HepG2 (cell line): Measurements from ENCODE around the gene BCAS3. TPM values are rescaled to one million over a fixed set of nuclear protein-coding genes. Genes with fewer than 3 reads are reported as not detected.

ENCODE experiments used
- ARNT2 ChIP-seq: sonication (generic); formaldehyde crosslinking; IDR thresholded peaks from 2 replicates; pipeline ENCODE4 v1.8.0; 2022; ENCODE audit warnings: mild to moderate bottlenecking, low read depth, missing genetic modification reagents, moderate library complexity
- BATF2 ChIP-seq: sonication (generic); formaldehyde crosslinking; IDR thresholded peaks from 2 replicates; pipeline ENCODE4 v1.8.0; 2022; ENCODE audit warnings: mild to moderate bottlenecking, missing genetic modification reagents, moderate library complexity
- GATAD2A ChIP-seq: IDR thresholded peaks from 2 replicates; pipeline ENCODE4 v1.6.1; 2016
- KLF11 ChIP-seq: IDR thresholded peaks from 2 replicates; pipeline ENCODE4 v1.6.1; 2016; ENCODE audit warnings: missing compliant biosample characterization
- NONO ChIP-seq, 2 experiments: fragments of 450-650 bp in 1 of 2; sonication (generic) in 1 of 2; formaldehyde crosslinking in 1 of 2; IDR thresholded peaks in 1 of 2; conservative IDR thresholded peaks in 1 of 2; 2 replicates each; pipeline versions ENCODE4 v1.6.1 to v1.8.0; 2017 to 2022; ENCODE audit warnings: mild to moderate bottlenecking in 1 of 2, missing genetic modification reagents in 1 of 2, moderate library complexity in 1 of 2
- NR2F2 ChIP-seq: IDR thresholded peaks from 2 replicates; pipeline ENCODE4 v1.6.1; 2012; ENCODE audit warnings: low read depth, inconsistent platforms, borderline replicate concordance
- PATZ1 ChIP-seq: sonication (generic); formaldehyde crosslinking; IDR thresholded peaks from 2 replicates; pipeline ENCODE4 v1.4.0; 2020; ENCODE audit warnings: missing genetic modification reagents
- REL ChIP-seq: sonication (generic); formaldehyde crosslinking; conservative IDR thresholded peaks from 2 replicates; pipeline ENCODE4 v1.8.0; 2022; ENCODE audit warnings: mild to moderate bottlenecking, missing genetic modification reagents, moderate library complexity
- RORA ChIP-seq: sonication (generic); formaldehyde crosslinking; IDR thresholded peaks from 2 replicates; pipeline ENCODE4 v1.5.0; 2020; ENCODE audit warnings: mild to moderate bottlenecking, missing genetic modification reagents, moderate library complexity
- SMARCC2 ChIP-seq: fragments of 450-650 bp; IDR thresholded peaks from 2 replicates; pipeline ENCODE4 v1.6.1; 2017; ENCODE audit warnings: antibody characterized with exemption, mild to moderate bottlenecking
- STAT5B ChIP-seq: sonication (generic); formaldehyde crosslinking; IDR thresholded peaks from 2 replicates; pipeline ENCODE4 v1.4.0; 2020; ENCODE audit warnings: missing genetic modification reagents
- UBTF ChIP-seq: sonication (generic); formaldehyde crosslinking; IDR thresholded peaks from 2 replicates; pipeline ENCODE4 v1.4.0; 2020; ENCODE audit warnings: mild to moderate bottlenecking, missing genetic modification reagents
- ZMYM2 ChIP-seq: sonication (generic); formaldehyde crosslinking; IDR thresholded peaks from 2 replicates; pipeline ENCODE4 v1.8.0; 2022; ENCODE audit warnings: mild to moderate bottlenecking, missing genetic modification reagents
- ZNF232 ChIP-seq: sonication (generic); formaldehyde crosslinking; IDR thresholded peaks from 2 replicates; pipeline ENCODE4 v1.4.0; 2020; ENCODE audit warnings: missing genetic modification reagents, borderline replicate concordance
- ZNF329 ChIP-seq: sonication (generic); formaldehyde crosslinking; IDR thresholded peaks from 2 replicates; pipeline ENCODE4 v1.9.0; 2021; ENCODE audit warnings: low read depth, mild to moderate bottlenecking, missing genetic modification reagents
- ZNF343 ChIP-seq: sonication (generic); formaldehyde crosslinking; IDR thresholded peaks from 2 replicates; pipeline ENCODE4 v1.4.0; 2020; ENCODE audit warnings: mild to moderate bottlenecking, missing genetic modification reagents
- ZNF446 ChIP-seq: sonication (generic); formaldehyde crosslinking; IDR thresholded peaks from 2 replicates; pipeline ENCODE4 v1.5.0; 2020; ENCODE audit warnings: mild to moderate bottlenecking, missing genetic modification reagents
- ZNF460 ChIP-seq: sonication (generic); formaldehyde crosslinking; IDR thresholded peaks from 2 replicates; pipeline ENCODE4 v1.5.1; 2020; ENCODE audit warnings: missing genetic modification reagents, mild to moderate bottlenecking, borderline replicate concordance
- ZNF512 ChIP-seq: sonication (generic); formaldehyde crosslinking; IDR thresholded peaks from 2 replicates; pipeline ENCODE4 v1.4.0; 2020; ENCODE audit warnings: mild to moderate bottlenecking, missing genetic modification reagents
- polyA plus RNA-seq, 8 experiments: library from polyadenylated mRNA; depleted of rRNA in 3 of 8; stranded (reverse) in 7 of 8; unstranded in 1 of 8; fragments of >200 nt; fragmentation: Illumina TruSeq in 4 of 8; extraction: Trizol in 4 of 8; gene quantifications; 2 replicates each; pipeline versions ENCODE4 v1.2.1 to v1.2.3, GENCODE V29; 2011 to 2016; ENCODE audit warnings: low read depth in 4 of 8, missing spikeins in 1 of 8, mixed read lengths in 1 of 8; ENCODE audit not compliant: insufficient read depth in 1 of 8
- total RNA-seq, 5 experiments: library from RNA; depleted of rRNA; stranded (reverse); fragments of >200 nt; fragmentation: Illumina TruSeq; extraction: Trizol; gene quantifications; 2 replicates each; pipeline ENCODE4 v1.2.3, GENCODE V29; 2016; ENCODE audit warnings: low read depth in 1 of 5
- TF ChIP-seq, protein P1 (sequence below): sonication (generic); formaldehyde crosslinking; IDR thresholded peaks from 2 replicates; pipeline ENCODE4 v1.4.0; 2020; ENCODE audit warnings: missing genetic modification reagents
- TF ChIP-seq, protein P2 (sequence below): sonication (generic); formaldehyde crosslinking; conservative IDR thresholded peaks from 2 replicates; pipeline ENCODE4 v1.4.0; 2020; ENCODE audit warnings: missing genetic modification reagents

Gene BCAS3
- total and polyA plus RNA-seq, 2 of the 13 experiments (the other 11 are each of a cell fraction or from before 2014, with no cell fraction given): 10.7 to 11.2 TPM

- TF ChIP-seq BATF2 (CRISPR knock-in tag) (no peak), ZNF343 (CRISPR knock-in tag) (no peak), ARNT2 (CRISPR knock-in tag) (no peak), REL (CRISPR knock-in tag) (no peak), NR2F2 (no peak), RORA (CRISPR knock-in tag) (no peak), NONO (IDR thresholded peaks at IDR 0.05) (no peak), NONO (CRISPR knock-in tag; conservative IDR thresholded peaks at IDR 0.05) (0 out of 2 replicates have a peak, but pooled peaks have one; percentile 9), STAT5B (CRISPR knock-in tag) (no peak), ZNF512 (CRISPR knock-in tag) (no peak), KLF11 (no peak), PATZ1 (CRISPR knock-in tag) (peak; percentile 43; the same call in 1 of the 2 replicates), ZMYM2 (no peak), ZNF446 (CRISPR knock-in tag) (no peak), ZNF329 (CRISPR knock-in tag) (no peak), ZNF460 (CRISPR knock-in tag) (no peak), GATAD2A (CRISPR knock-in tag) (no peak), SMARCC2 (no peak), ZNF232 (CRISPR knock-in tag) (no peak), UBTF (peak; percentile 66)
- TF ChIP-seq, protein P1, sequence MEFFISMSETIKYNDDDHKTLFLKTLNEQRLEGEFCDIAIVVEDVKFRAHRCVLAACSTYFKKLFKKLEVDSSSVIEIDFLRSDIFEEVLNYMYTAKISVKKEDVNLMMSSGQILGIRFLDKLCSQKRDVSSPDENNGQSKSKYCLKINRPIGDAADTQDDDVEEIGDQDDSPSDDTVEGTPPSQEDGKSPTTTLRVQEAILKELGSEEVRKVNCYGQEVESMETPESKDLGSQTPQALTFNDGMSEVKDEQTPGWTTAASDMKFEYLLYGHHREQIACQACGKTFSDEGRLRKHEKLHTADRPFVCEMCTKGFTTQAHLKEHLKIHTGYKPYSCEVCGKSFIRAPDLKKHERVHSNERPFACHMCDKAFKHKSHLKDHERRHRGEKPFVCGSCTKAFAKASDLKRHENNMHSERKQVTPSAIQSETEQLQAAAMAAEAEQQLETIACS (CRISPR knock-in tag): no peak
- TF ChIP-seq, protein P2, sequence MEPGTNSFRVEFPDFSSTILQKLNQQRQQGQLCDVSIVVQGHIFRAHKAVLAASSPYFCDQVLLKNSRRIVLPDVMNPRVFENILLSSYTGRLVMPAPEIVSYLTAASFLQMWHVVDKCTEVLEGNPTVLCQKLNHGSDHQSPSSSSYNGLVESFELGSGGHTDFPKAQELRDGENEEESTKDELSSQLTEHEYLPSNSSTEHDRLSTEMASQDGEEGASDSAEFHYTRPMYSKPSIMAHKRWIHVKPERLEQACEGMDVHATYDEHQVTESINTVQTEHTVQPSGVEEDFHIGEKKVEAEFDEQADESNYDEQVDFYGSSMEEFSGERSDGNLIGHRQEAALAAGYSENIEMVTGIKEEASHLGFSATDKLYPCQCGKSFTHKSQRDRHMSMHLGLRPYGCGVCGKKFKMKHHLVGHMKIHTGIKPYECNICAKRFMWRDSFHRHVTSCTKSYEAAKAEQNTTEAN (CRISPR knock-in tag): no peak
Observed at GRCh38 chr17:61400066-61400716, 722.5 kb downstream of the BCAS3 start (continued).
